ENCODE results near the gene LRP11. TPM values are rescaled to one million over a fixed set of nuclear protein-coding genes. Genes with fewer than 3 reads are reported as not detected.

The LRP11 gene
- total and polyA plus RNA-seq, 2 experiments from 2014 or later: 33.6 to 35.4 TPM

- no peak for DNase-seq (ENCODE audit: low spot score)
- 61% methylated on average over 2 of the region's 2 CpGs for WGBS (ENCODE audit: low lambda C conversion rate, missing lambda C conversion rate)
Measured at GRCh38 chr6:149779644-149779963, 84.6 kb downstream of the LRP11 start.

GRCh38 chr6:149777624-149778023, 86.5 kb downstream of the LRP11 start:
- Histone ChIP-seq H3K9me3 (ENCODE audit: low read depth) (no peaks in the 10 kb centered on the region), H3K4me1 (ENCODE audit: insufficient read depth) (peaks cover 13% of the 10 kb centered on the region), H3K27ac (no peak overlapping the region), H2AFZ (no peak overlapping the region), H3K4me2 (no peak overlapping the region), H4K20me1 (ENCODE audit: insufficient read depth, poor library complexity, severe bottlenecking) (no peaks in the 10 kb centered on the region), H3K79me2 (peaks cover 11% of the 10 kb centered on the region), H3K27me3 (no peaks in the 10 kb centered on the region), H3K36me3 (replicated peaks; ENCODE audit: insufficient read depth, low read depth) (no peaks in the 10 kb centered on the region), H3K9me2 (replicated peaks; ENCODE audit: insufficient read depth) (no peaks in the 10 kb centered on the region), H3K4me3 (no peak overlapping the region)
- TF ChIP-seq EZH2 (IDR thresholded peaks at IDR 0.05; ENCODE audit: borderline replicate concordance) (no peak), EZH2phosphoT487 (IDR thresholded peaks at IDR 0.05; ENCODE audit: low read depth, severe bottlenecking, unreplicated experiment) (no peak), CTCF (IDR thresholded peaks at IDR 0.05; ENCODE audit: poor library complexity) (no peak)
- WGBS (ENCODE audit: low lambda C conversion rate, missing lambda C conversion rate): 100% methylated on average over 1 of the region's 1 CpG
- DNase-seq (ENCODE audit: low spot score): no peak

More at GRCh38 chr6:149779644-149779963, 84.6 kb downstream of the LRP11 start:
- Histone ChIP-seq H3K36me3 (replicated peaks; ENCODE audit: insufficient read depth, low read depth) (no peaks in the 10 kb centered on the region), H3K9me3 (ENCODE audit: low read depth) (no peaks in the 10 kb centered on the region), H2AFZ (no peak overlapping the region), H3K4me2 (peak overlapping the region; percentile 64), H3K27me3 (no peaks in the 10 kb centered on the region), H4K20me1 (ENCODE audit: insufficient read depth, poor library complexity, severe bottlenecking) (no peaks in the 10 kb centered on the region), H3K9me2 (replicated peaks; ENCODE audit: insufficient read depth) (no peaks in the 10 kb centered on the region), H3K27ac (peak overlapping the region; percentile 74), H3K4me3 (no peak overlapping the region), H3K4me1 (ENCODE audit: insufficient read depth) (peaks cover 13% of the 10 kb centered on the region), H3K79me2 (peaks cover 11% of the 10 kb centered on the region)
- no peak for TF ChIP-seq EZH2 (IDR thresholded peaks at IDR 0.05; ENCODE audit: borderline replicate concordance)
- TF ChIP-seq EZH2phosphoT487 (IDR thresholded peaks at IDR 0.05; ENCODE audit: low read depth, severe bottlenecking, unreplicated experiment): no peak
- TF ChIP-seq CTCF (IDR thresholded peaks at IDR 0.05; ENCODE audit: poor library complexity): no peak

- no peak overlapping the region for H3K4me3 ChIP-seq
- no peak for TF ChIP-seq EZH2phosphoT487 (IDR thresholded peaks at IDR 0.05; ENCODE audit: low read depth, severe bottlenecking, unreplicated experiment)
- TF ChIP-seq EZH2 (IDR thresholded peaks at IDR 0.05; ENCODE audit: borderline replicate concordance): no peak
- no peak for TF ChIP-seq CTCF (IDR thresholded peaks at IDR 0.05; ENCODE audit: poor library complexity)
- WGBS (ENCODE audit: low lambda C conversion rate, missing lambda C conversion rate): 91% methylated on average over 6 of the region's 6 CpGs
- no peaks in the 10 kb centered on the region for H3K36me3 ChIP-seq (replicated peaks; ENCODE audit: insufficient read depth, low read depth)
- H3K9me2 ChIP-seq (replicated peaks; ENCODE audit: insufficient read depth): no peaks in the 10 kb centered on the region
- H4K20me1 ChIP-seq (ENCODE audit: insufficient read depth, poor library complexity, severe bottlenecking): no peaks in the 10 kb centered on the region
- no peaks in the 10 kb centered on the region for H3K9me3 ChIP-seq (ENCODE audit: low read depth)
- DNase-seq (ENCODE audit: low spot score): no peak
- no peaks in the 10 kb centered on the region for H3K4me1 ChIP-seq (ENCODE audit: insufficient read depth)
- H3K79me2 ChIP-seq: peaks cover 32% of the 10 kb centered on the region
- H3K27me3 ChIP-seq: no peaks in the 10 kb centered on the region
- H3K27ac ChIP-seq: no peak overlapping the region
- no peak overlapping the region for H2AFZ ChIP-seq
- H3K4me2 ChIP-seq: no peak overlapping the region
Measured at GRCh38 chr6:149771925-149772324, 92.2 kb downstream of the LRP11 start.

GRCh38 chr6:149771185-149771584, 93.0 kb downstream of the LRP11 start:
- WGBS (ENCODE audit: low lambda C conversion rate, missing lambda C conversion rate): 97% methylated on average over 3 of the region's 3 CpGs
- Histone ChIP-seq H3K9me3 (ENCODE audit: low read depth) (peaks cover 5% of the 10 kb centered on the region), H3K4me3 (no peak overlapping the region), H4K20me1 (ENCODE audit: insufficient read depth, poor library complexity, severe bottlenecking) (no peaks in the 10 kb centered on the region), H3K27ac (no peak overlapping the region), H3K36me3 (replicated peaks; ENCODE audit: insufficient read depth, low read depth) (no peaks in the 10 kb centered on the region), H3K4me2 (no peak overlapping the region), H3K4me1 (ENCODE audit: insufficient read depth) (no peaks in the 10 kb centered on the region), H3K9me2 (replicated peaks; ENCODE audit: insufficient read depth) (no peaks in the 10 kb centered on the region), H3K79me2 (peaks cover 39% of the 10 kb centered on the region), H3K27me3 (no peaks in the 10 kb centered on the region), H2AFZ (no peak overlapping the region)
- no peak for TF ChIP-seq EZH2 (IDR thresholded peaks at IDR 0.05; ENCODE audit: borderline replicate concordance)
- TF ChIP-seq CTCF (IDR thresholded peaks at IDR 0.05; ENCODE audit: poor library complexity): no peak
- no peak for TF ChIP-seq EZH2phosphoT487 (IDR thresholded peaks at IDR 0.05; ENCODE audit: low read depth, severe bottlenecking, unreplicated experiment)
- no peak for DNase-seq (ENCODE audit: low spot score)

Measured in hepatocyte (in vitro differentiated cells).